GM13976 (cell line): ENCODE measurements around the gene TLDC2.

Source experiments
- DNase-seq: peaks from one replicate; pipeline ENCODE4 v3.0.0; 2012; ENCODE audit warnings: low spot score
- CTCF ChIP-seq: IDR thresholded peaks from 2 replicates; pipeline ENCODE4 v1.5.1; 2012; ENCODE audit warnings: borderline replicate concordance, mild to moderate bottlenecking; ENCODE audit not compliant: insufficient read depth; ENCODE audit errors: extremely low read depth, missing control alignments, control extremely low read depth
- in situ Hi-C: fragments of 300-500 bp; cut with MboI; formaldehyde crosslinking; loops from one replicate; pipeline ENCODE4 v1.12.0; 2022; ENCODE audit warnings: low sequenced_read_pairs, mixed read lengths, inconsistent platforms; ENCODE audit not compliant: unreplicated experiment

TLDC2 gene

GRCh38 chr20:36850759-36851158 is 25.2 kb upstream of the TLDC2 start:
- no peak for TF ChIP-seq CTCF
- in situ Hi-C loops: no loop called here
- DNase-seq: no peak

- TF ChIP-seq CTCF: no peak
- no peak for DNase-seq
- in situ Hi-C loops: no loop called here
These were observed 24.4 kb upstream of the TLDC2 start for GRCh38 chr20:36851490-36851889.

- in situ Hi-C loops: no loop called here
- TF ChIP-seq CTCF: no peak
- no peak for DNase-seq
These were observed 23.8 kb upstream of the TLDC2 start for GRCh38 chr20:36852187-36852586.

GRCh38 chr20:36854348-36855240 is 21.3 kb upstream of the TLDC2 start:
- TF ChIP-seq CTCF: no peak
- in situ Hi-C loops: no loop called here
- DNase-seq: no peak

- no peak for TF ChIP-seq CTCF
- in situ Hi-C loops: no loop called here
- DNase-seq: no peak
These were observed 20.7 kb upstream of the TLDC2 start for GRCh38 chr20:36855241-36855657.

GRCh38 chr20:36856195-36856594 is 19.7 kb upstream of the TLDC2 start:
- TF ChIP-seq CTCF: no peak
- in situ Hi-C loops: no loop called here
- DNase-seq: no peak
